ENCODE data around the gene RNASET2. TPM values are rescaled to one million over a fixed set of nuclear protein-coding genes. Genes with fewer than 3 reads are reported as not detected.

Gene RNASET2
- total and polyA plus RNA-seq, 2 of the 13 experiments (the other 11 are each of a cell fraction or from before 2014, with no cell fraction given) = 44.6 to 597 TPM

GRCh38 chr6:166925141-166925996 is 31.0 kb downstream of the RNASET2 start:
- Histone ChIP-seq H3K9ac (ENCODE audit: insufficient read depth, low read depth, low read length) (no peak overlapping the region), H2AFZ (ENCODE audit: low read length) (no peak overlapping the region), H4K20me1 (ENCODE audit: insufficient read depth, low read length) (peaks cover 37% of the 10 kb centered on the region), H3K4me3 (replicated peaks in 1 of 3; ENCODE audit: insufficient read depth in 1 of 3, low read depth in 2 of 3, low read length in 3 of 3) (no peak overlapping the region), H3K79me2 (ENCODE audit: insufficient read depth, low read length) (no peaks in the 10 kb centered on the region), H3K9me3 (ENCODE audit: low read length) (no peaks in the 10 kb centered on the region), H3K27me3 (ENCODE audit: control insufficient read depth in 1 of 2, insufficient read depth in 2 of 2, low read length in 2 of 2) (no peaks in the 10 kb centered on the region), H3K36me3 (replicated peaks in 1 of 2; ENCODE audit: control insufficient read depth in 1 of 2, insufficient read depth in 2 of 2, low read length in 2 of 2) (peaks cover 23 to 37% of the 10 kb centered on the region in 2 experiments), H3K4me1 (ENCODE audit: insufficient read depth, low read length) (no peaks in the 10 kb centered on the region), H3K27ac (ENCODE audit: extremely low read length, insufficient read depth, low read length) (no peak overlapping the region), H3K4me2 (ENCODE audit: low read depth, low read length) (no peak overlapping the region)
- FAIRE-seq (no peak), DNase-seq (ENCODE audit: low spot score) (no peak), ATAC-seq (peak; percentile 43)
- in situ Hi-C loops (cut with HindIII; ENCODE audit: extremely low pct_ligation_motif_present, low pct_unique_long_range_greater_than_20kb) (no loop called here), intact Hi-C loops (cut with micrococcal nuclease; ENCODE audit: unreplicated experiment) (no loop called here)
- CTCF ChIA-PET (ENCODE audit: low intra/inter-chr PET ratio, low total read pairs) = no interaction called here
- whole genome bisulfite sequencing (ENCODE audit: low lambda C conversion rate) = 96% methylated on average over 19 of the region's 19 CpGs
- POLR2A ChIA-PET = no interaction called here
- BruUV-seq (replicated peaks) = no TSS peak
- TF ChIP-seq RBM22 (optimal IDR thresholded peaks at IDR 0.05; ENCODE audit: low read length) (peak; percentile 63), BATF2 (CRISPR knock-in tag; IDR thresholded peaks at IDR 0.05) (0 out of 2 replicates have a peak, but pooled peaks have one; percentile 23), AKAP8 (CRISPR knock-in tag; IDR thresholded peaks at IDR 0.05) (peak; percentile 74; the same call in 1 of the 2 replicates), ZFP91 (CRISPR knock-in tag; IDR thresholded peaks at IDR 0.05; ENCODE audit: borderline replicate concordance) (0 out of 2 replicates have a peak, but pooled peaks have one; percentile 29), MEF2D (CRISPR knock-in tag; IDR thresholded peaks at IDR 0.05) (no peak), CAMTA2 (CRISPR knock-in tag; IDR thresholded peaks at IDR 0.05; ENCODE audit: borderline replicate concordance) (0 out of 2 replicates have a peak, but pooled peaks have one; percentile 33), POLR2A (IDR thresholded peaks at IDR 0.05; ENCODE audit: insufficient read depth in 1 of 2, low read depth in 2 of 2, low read length in 2 of 2) (peak in 1 of 2 experiments; percentile 67; a peak in 2 of 4 replicates), FLYWCH1 (CRISPR knock-in tag; IDR thresholded peaks at IDR 0.05) (0 out of 2 replicates have a peak, but pooled peaks have one; percentile 27), POLR2AphosphoS5 (IDR thresholded peaks at IDR 0.05; ENCODE audit: low read depth, low read length) (peak; percentile 28; the same call in 1 of the 2 replicates), SP4 (CRISPR knock-in tag; IDR thresholded peaks at IDR 0.05) (peak; percentile 68; the same call in 1 of the 2 replicates), ZC3H13 (CRISPR knock-in tag; IDR thresholded peaks at IDR 0.05) (0 out of 2 replicates have a peak, but pooled peaks have one; percentile 57), SNAPC5 (CRISPR knock-in tag; IDR thresholded peaks at IDR 0.05; ENCODE audit: borderline replicate concordance) (no peak), KLF15 (CRISPR knock-in tag; IDR thresholded peaks at IDR 0.05; ENCODE audit: borderline replicate concordance) (no peak), ZKSCAN5 (CRISPR knock-in tag; IDR thresholded peaks at IDR 0.05) (peak; percentile 74; the same call in 1 of the 2 replicates), SKIL (CRISPR knock-in tag; IDR thresholded peaks at IDR 0.05; ENCODE audit: borderline replicate concordance) (0 out of 2 replicates have a peak, but pooled peaks have one; percentile 28), NCOA1 (CRISPR knock-in tag; IDR thresholded peaks at IDR 0.05) (0 out of 2 replicates have a peak, but pooled peaks have one; percentile 33), AGO2 (optimal IDR thresholded peaks at IDR 0.05; ENCODE audit: low read depth, low read length) (peak; percentile 38), ATF3 (CRISPR knock-in tag; IDR thresholded peaks at IDR 0.05) (no peak)

All from HepG2 (cell line).